Caki2 (cell line): Measurements from ENCODE around the gene OR2B3. TPM values are rescaled to one million over a fixed set of nuclear protein-coding genes. Genes with fewer than 3 reads are reported as not detected.

Source experiments
- total RNA-seq: library from RNA; depleted of rRNA; stranded (reverse); fragments of >200 nt; shearing (Covaris generic); gene quantifications from 2 replicates; pipeline ENCODE4 v1.2.3, GENCODE V29; 2014; ENCODE audit warnings: low replicate concordance; rRNA removed

OR2B3 gene
- total RNA-seq, 1 experiment from 2014 or later, result not detected

Other genes starting within 250 kb of the OR2B3 start
- 144 and 159 TPM in 2 replicates for gene TRIM27, start 163.3 kb downstream of the OR2B3 start, total RNA-seq
- 4.1 and 5.9 TPM in 2 replicates for gene ZNF311, start 82.0 kb downstream of the OR2B3 start, total RNA-seq
- not detected in 2 replicates for gene OR2W1, start 42.1 kb downstream of the OR2B3 start, total RNA-seq
- gene OR2J1, start 12.2 kb upstream of the OR2B3 start, total RNA-seq, result not detected in 2 replicates
- gene OR2J3, start 20.7 kb upstream of the OR2B3 start, total RNA-seq, result not detected in 2 replicates
- gene OR2J2, start 83.6 kb upstream of the OR2B3 start, total RNA-seq, result not detected in 2 replicates
- gene OR14J1, start 214.4 kb upstream of the OR2B3 start, total RNA-seq, result not detected in 2 replicates